Esophagus (tissue), 2 donors: Measurements from ENCODE around the gene KRTAP16-1. TPM values are rescaled to one million over a fixed set of nuclear protein-coding genes. Genes with fewer than 3 reads are reported as not detected.

Experiments
- H3K27ac ChIP-seq, 2 donors: one replicate each; pipeline ENCODE4 v1.5.1; 2013; ENCODE audit warnings: low read depth in 2 of 2, mild to moderate bottlenecking in 2 of 2, inconsistent platforms in 1 of 2, low read length in 1 of 2, moderate library complexity in 1 of 2
- H3K27me3 ChIP-seq, 2 donors: one replicate each; pipeline ENCODE4 v1.6.1; 2013; ENCODE audit warnings: low read length in 2 of 2, control low read depth in 1 of 2, mild to moderate bottlenecking in 1 of 2; ENCODE audit not compliant: insufficient read depth in 2 of 2, control insufficient read depth in 1 of 2
- H3K36me3 ChIP-seq, 2 donors: one replicate each; pipeline ENCODE4 v1.6.1; 2013; ENCODE audit warnings: low read length in 1 of 2; ENCODE audit not compliant: control insufficient read depth in 2 of 2, insufficient read depth in 2 of 2
- H3K4me1 ChIP-seq, 2 donors: one replicate each; pipeline ENCODE4 v1.6.1; 2013; ENCODE audit warnings: low read length in 1 of 2; ENCODE audit not compliant: control insufficient read depth in 2 of 2, insufficient read depth in 2 of 2
- H3K4me3 ChIP-seq, 2 donors: one replicate each; pipeline ENCODE4 v1.5.1; 2013; ENCODE audit warnings: low read length in 2 of 2, mild to moderate bottlenecking in 2 of 2, low read depth in 1 of 2, moderate library complexity in 1 of 2
- H3K9me3 ChIP-seq, 2 donors: one replicate each; pipeline ENCODE4 v1.6.1; 2013; ENCODE audit warnings: mild to moderate bottlenecking in 2 of 2, low read depth in 1 of 2, low read length in 1 of 2, moderate library complexity in 1 of 2; ENCODE audit not compliant: control insufficient read depth in 2 of 2, insufficient read depth in 1 of 2
- WGBS, 2 donors: extraction: QIAGEN DNeasy Blood & Tissue Kit; methylation state at CpG; one replicate each; pipeline ENCODE4 v1.1.7; 2013; 5-methylcytosine and 5-hydroxymethylcytosine counted together
- polyA plus RNA-seq, 2 donors: library from polyadenylated mRNA; stranded (reverse); fragments of 200-250 nt; gene quantifications; one replicate each; pipeline ENCODE4 v1.2.3, GENCODE V29; 2013
- donor health status: healthy with polysubstance abuse.
- donor health status: Bipolar disorder and iron deficiency.

The KRTAP16-1 gene
- polyA plus RNA-seq, 2 donors = not detected

DNA sequence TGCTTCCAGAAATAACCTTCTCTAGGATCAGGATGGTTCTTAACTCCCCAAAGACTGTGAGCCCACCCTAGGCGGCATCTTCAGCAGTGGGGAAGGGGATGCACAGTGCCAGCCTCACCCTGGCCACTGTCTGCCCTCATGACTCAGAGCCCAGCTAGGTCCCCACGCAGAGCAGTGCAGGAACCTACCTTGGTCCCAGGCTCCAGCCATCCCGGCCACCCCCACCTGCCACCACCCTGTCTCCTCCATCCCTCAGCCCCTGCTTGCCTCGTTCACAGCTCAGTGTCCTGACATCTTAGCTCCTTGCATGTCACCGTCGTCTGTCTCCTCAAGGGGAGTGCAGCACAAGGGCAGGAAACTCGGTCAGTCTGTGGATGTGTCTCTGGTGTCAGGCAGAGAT lies 22.5 kb upstream of the KRTAP16-1 start:
- 79 to 85% methylated on average over 7 of the region's 7 CpGs for WGBS, 2 donors
- no peaks in the 10 kb centered on the region for H3K27me3 ChIP-seq
- H3K36me3 ChIP-seq = no peaks in the 10 kb centered on the region
- no peak overlapping the region for H3K27ac ChIP-seq
- no peaks in the 10 kb centered on the region for H3K9me3 ChIP-seq
- no peak overlapping the region for H3K4me3 ChIP-seq
- peaks cover 8 to 22% of the 10 kb centered on the region in 2 donors for H3K4me1 ChIP-seq

DNA sequence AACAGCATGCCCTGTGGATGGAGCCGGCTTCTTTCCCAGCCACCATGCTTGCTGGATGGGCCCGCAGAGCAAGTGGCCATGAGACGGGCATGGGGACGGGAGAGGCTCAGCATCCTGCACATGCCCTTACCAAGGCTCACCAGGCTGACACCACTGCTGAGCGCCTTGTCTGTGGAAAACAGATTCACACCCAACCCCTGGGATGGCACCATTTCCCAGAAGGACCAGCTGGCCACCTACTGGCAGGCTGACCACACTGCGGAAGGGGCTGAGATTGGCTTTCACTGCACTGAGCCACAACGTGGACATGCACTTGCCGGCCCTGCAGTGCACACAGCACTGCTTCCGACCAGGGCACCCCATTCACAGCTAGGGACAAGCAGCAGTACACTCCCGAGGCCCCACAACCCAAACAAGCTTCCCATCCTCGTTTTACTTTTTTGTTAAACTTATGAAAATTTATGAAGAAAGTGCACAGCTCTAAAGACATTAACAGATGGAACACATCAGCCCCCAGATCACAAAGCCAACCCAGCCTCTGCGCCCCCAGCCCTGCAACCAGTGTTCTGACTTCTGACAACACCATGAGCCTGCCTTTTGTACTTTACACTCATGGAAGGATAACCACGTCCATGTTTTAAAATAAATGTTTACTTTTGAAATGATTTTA lies 20.3 kb upstream of the KRTAP16-1 start:
- H3K4me1 ChIP-seq = peaks cover 2 to 8% of the 10 kb centered on the region in 2 donors
- WGBS, 2 donors = 63 to 66% methylated on average over 12 to 13 of the region's 13 CpGs
- no peaks in the 10 kb centered on the region for H3K27me3 ChIP-seq
- no peak overlapping the region for H3K27ac ChIP-seq
- no peaks in the 10 kb centered on the region for H3K36me3 ChIP-seq
- H3K4me3 ChIP-seq = no peak overlapping the region
- no peaks in the 10 kb centered on the region for H3K9me3 ChIP-seq

DNA sequence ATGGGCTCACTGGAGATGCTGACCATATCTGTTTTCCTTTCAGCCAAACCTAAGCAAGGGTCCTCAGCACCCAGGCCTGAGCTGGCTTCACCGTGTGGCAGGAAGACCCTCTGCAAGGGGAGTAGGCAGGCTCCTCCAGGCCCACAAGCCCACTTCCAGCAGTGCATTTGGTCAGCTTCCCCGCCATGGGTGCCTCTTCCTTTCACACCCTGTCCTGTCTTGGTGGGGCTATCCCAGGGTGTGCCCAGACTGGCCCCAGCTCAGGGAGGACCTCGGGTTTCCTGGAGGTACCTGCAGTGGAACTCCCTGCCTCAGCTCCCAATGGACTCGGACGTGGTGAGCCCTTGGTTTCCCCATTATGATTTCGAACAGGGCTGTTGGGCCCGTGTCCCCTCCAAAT lies 19.1 kb upstream of the KRTAP16-1 start:
- Histone ChIP-seq H3K4me1 (peaks cover 2 to 8% of the 10 kb centered on the region in 2 donors), H3K27me3 (no peaks in the 10 kb centered on the region), H3K9me3 (no peaks in the 10 kb centered on the region), H3K36me3 (no peaks in the 10 kb centered on the region), H3K4me3 (no peak overlapping the region), H3K27ac (no peak overlapping the region)
- WGBS, 2 donors = 85 to 91% methylated on average over 7 of the region's 7 CpGs

DNA sequence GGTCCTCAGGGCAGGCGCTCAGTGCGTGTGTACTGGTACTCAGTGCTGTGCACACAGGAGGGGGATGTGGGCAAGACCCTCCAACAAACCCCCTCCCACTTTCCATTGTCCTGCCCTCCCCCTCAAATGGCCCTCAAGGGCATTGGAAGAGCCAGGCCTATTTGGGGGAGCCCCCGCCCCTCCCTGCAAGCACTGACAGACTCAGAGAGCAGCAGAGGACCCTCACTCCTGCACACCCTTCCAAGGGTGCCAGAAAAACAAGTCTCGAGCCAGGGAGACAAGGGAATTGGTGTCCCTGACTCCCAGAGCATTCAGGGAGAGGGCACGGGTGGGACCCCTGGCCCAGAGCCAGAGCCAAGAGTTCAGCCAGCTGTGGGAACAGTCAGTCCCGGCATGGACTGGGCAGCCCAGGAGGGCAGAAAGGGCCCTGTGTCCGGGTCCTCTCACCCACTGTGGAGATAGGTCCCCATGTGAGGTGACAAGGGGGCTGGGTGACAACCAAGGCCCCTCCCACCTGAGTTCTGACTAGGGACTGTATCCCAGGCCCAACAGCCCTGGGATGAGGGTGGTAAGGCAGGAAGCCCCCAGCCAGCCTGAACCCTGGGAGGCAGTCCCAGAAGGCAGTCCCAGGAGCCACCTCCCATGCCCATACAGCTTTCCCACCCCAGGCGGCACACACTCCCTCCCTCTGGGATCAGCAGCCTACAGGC lies 18.5 kb upstream of the KRTAP16-1 start:
- Histone ChIP-seq H3K36me3 (no peaks in the 10 kb centered on the region), H3K27me3 (no peaks in the 10 kb centered on the region), H3K4me3 (no peak overlapping the region), H3K27ac (no peak overlapping the region), H3K9me3 (no peaks in the 10 kb centered on the region), H3K4me1 (peaks cover 2 to 8% of the 10 kb centered on the region in 2 donors)
- WGBS, 2 donors = 80 to 83% methylated on average over 8 of the region's 8 CpGs

DNA sequence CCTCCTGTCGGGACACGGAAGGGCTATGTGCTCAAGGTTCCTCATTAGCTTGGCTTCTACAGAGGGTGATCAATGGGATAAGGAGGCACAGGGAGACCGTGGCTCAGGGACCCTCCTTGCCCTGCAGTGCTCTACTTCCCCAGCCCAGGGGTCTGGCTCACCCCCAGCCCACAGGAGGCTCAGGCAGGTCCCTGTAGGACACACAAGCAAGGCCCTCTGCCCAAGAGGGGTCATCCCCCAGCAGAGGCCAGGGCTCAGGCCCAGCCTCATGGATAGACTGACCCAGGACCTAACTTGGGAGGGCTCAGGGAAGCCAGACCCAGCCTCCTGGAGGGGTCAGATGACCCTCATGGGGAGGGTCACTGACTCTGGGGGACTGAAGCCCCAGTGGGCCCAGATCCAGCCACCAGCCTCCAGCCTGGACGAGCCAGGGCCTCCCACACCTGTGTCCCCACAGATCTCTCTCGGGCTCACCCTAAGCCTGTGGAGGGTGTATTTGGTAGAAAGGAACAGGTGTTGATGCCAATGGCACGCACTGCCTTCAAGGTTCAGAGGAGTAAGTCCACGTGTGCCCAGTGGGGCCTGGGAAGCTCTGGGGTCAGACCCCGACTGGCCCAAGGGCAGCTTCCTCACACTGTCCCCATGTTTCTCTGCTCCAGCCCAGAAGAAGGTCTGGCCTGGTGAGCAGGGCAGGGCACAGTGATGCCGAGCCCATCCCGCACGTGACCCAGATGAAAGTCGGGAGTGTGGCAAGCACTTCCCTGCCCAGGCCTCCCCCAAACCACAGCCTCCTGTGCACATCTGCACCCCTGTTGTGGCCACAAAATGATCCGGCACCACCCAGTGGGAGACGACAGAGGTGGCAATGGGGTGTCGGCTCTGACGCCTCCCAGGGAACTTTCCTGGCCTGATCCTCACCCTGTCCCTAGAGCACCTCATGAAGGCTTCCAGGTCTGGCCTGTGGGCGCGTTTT lies 17.4 kb upstream of the KRTAP16-1 start:
- H3K27me3 ChIP-seq = no peaks in the 10 kb centered on the region
- no peaks in the 10 kb centered on the region for H3K9me3 ChIP-seq
- 73 to 84% methylated on average over 18 of the region's 18 CpGs for WGBS, 2 donors
- no peak overlapping the region for H3K4me3 ChIP-seq
- peaks cover 2 to 8% of the 10 kb centered on the region in 2 donors for H3K4me1 ChIP-seq
- no peaks in the 10 kb centered on the region for H3K36me3 ChIP-seq
- H3K27ac ChIP-seq = no peak overlapping the region

DNA sequence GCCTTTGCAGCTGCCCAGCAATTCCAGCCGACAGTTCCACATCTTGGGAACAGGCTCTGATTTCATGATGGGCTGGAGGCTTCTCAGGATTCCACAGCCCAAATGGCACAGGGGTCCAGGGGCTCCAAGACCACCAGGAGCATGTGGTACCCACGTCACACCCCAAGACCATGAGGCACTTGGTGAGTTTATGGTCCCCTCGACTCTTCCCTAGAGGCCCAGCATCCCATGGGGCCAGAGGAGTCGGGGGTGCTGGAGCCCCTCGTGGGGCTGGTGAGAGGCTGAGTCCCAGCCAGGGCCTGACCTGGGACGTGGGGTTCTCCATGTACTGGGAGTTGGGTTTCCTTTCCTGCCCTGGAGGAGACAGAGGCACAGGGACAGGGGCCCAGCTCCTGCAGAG lies 16.5 kb upstream of the KRTAP16-1 start:
- Histone ChIP-seq H3K9me3 (no peaks in the 10 kb centered on the region), H3K36me3 (no peaks in the 10 kb centered on the region), H3K27me3 (no peaks in the 10 kb centered on the region), H3K4me3 (no peak overlapping the region), H3K4me1 (peaks cover 2 to 8% of the 10 kb centered on the region in 2 donors), H3K27ac (no peak overlapping the region)
- 82 to 89% methylated on average over 6 of the region's 6 CpGs for WGBS, 2 donors

DNA sequence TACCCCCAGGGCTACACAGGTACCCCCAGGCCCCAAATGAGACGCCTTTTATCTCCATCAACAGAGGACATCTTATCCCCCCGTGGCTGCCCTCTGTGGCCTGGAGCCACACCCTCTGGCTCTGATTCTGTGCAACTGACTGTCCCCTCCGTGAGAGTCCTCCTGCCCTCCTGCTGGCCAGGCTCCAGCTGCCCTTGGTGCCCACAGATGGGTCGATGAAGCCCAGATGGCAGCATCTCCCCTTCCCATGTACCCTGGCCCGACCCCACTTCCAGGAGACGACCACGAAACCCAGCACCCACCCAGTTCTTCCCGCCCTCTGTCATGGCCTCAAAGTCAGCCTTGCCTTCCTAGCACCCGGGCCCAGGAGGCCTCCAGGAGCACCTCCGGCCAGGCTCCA lies 16.0 kb upstream of the KRTAP16-1 start:
- H3K27ac ChIP-seq = no peak overlapping the region
- H3K27me3 ChIP-seq = no peaks in the 10 kb centered on the region
- no peaks in the 10 kb centered on the region for H3K36me3 ChIP-seq
- H3K4me1 ChIP-seq = peaks cover 2 to 8% of the 10 kb centered on the region in 2 donors
- no peak overlapping the region for H3K4me3 ChIP-seq
- H3K9me3 ChIP-seq = no peaks in the 10 kb centered on the region
- 83 to 85% methylated on average over 10 of the region's 10 CpGs for WGBS, 2 donors

DNA sequence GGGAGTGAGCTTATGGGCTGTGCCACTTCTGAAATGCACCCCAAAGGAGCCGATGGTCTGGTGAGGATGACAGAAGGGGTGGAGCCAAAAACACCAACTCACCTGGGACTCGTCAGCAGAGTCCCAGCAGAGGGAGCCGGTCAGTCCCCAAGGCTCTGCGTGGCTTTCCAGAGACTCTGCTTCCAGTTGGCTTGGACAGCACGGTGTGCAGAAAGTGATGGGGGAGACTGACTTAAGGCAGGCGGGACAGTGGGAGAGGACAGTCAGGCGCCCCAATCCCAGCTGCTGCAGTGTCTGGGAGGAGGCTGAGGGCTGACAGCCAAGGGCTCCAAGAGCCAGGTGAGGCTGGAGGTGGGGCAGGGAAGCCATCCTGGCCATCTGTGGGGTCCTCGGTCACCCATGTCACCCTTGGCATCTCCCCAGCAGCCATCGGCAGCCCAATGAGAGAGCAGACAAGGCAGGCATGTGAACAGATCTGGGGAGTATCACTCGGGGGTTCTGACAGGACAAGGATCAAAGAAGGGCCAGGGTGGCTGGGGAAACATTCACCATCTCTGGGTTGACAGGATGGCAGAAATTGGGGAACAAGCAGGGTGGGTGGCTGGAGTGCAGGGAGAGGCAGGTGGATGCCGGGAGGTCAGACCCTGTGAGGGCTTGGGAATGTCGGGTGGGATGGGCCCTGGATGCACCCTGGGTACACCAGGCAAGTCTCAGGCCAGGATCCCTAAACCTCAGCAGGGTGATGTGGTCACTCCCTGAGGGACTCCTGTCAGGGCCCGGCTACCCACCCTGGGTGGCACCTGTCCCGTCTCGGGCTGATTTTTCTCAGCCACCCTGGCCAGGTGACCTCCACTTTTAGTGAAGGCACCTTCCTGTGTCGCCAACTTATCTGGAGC lies 15.3 kb upstream of the KRTAP16-1 start:
- H3K4me3 ChIP-seq = no peak overlapping the region
- no peaks in the 10 kb centered on the region for H3K9me3 ChIP-seq
- 64 to 75% methylated on average over 16 of the region's 16 CpGs for WGBS, 2 donors
- H3K36me3 ChIP-seq = no peaks in the 10 kb centered on the region
- H3K27me3 ChIP-seq = no peaks in the 10 kb centered on the region
- H3K4me1 ChIP-seq = peaks cover 2 to 8% of the 10 kb centered on the region in 2 donors
- H3K27ac ChIP-seq = no peak overlapping the region
